IPS-18c (cell line): Measurements from ENCODE around the gene TRRAP.
"Not testable (repeated sequence)": the region's sequence is repeated elsewhere in the genome, so short reads cannot be mapped to it uniquely, and the experiment has no call there.

ENCODE experiments used
- H3K4me3 ChIP-seq: 2 replicates; pipeline ENCODE4 v1.7.0; 2013; ENCODE audit warnings: low read depth, mild to moderate bottlenecking, low read length, moderate library complexity; ENCODE audit not compliant: insufficient read depth
- H3K9me3 ChIP-seq: one replicate; pipeline ENCODE4 v1.6.1; 2013; ENCODE audit warnings: mild to moderate bottlenecking, low read length, moderate library complexity; ENCODE audit not compliant: control insufficient read depth, insufficient read depth

The TRRAP gene

GRCh38 chr7:98878365-98879197 is at the start of gene TRRAP:
TRRAP (plus strand) TSS chr7:98878532; CDS start chr7:98881151, 2,619 bp downstream.
- peaks cover 2% of the 10 kb centered on the region for H3K9me3 ChIP-seq

GRCh38 chr7:98830972-98831548 is 47.3 kb upstream of the TRRAP start:
- Histone ChIP-seq H3K4me3 (no peak overlapping the region), H3K9me3 (peaks cover 2% of the 10 kb centered on the region)

More at GRCh38 chr7:98878365-98879197, at the start of gene TRRAP:
- peak within 1 kb of the TSS; percentile 99 for H3K4me3 ChIP-seq

- Histone ChIP-seq H3K4me3 (no peak overlapping the region), H3K9me3 (peaks cover 2% of the 10 kb centered on the region)
These were observed 46.6 kb upstream of the TRRAP start for GRCh38 chr7:98831641-98832221.

GRCh38 chr7:98833022-98833421 is 45.3 kb upstream of the TRRAP start:
- H3K4me3 ChIP-seq = no peak overlapping the region
- peaks cover 2% of the 10 kb centered on the region for H3K9me3 ChIP-seq

GRCh38 chr7:98834949-98835348 is 43.4 kb upstream of the TRRAP start:
- Histone ChIP-seq H3K9me3 (peaks cover under 1% of the 10 kb centered on the region), H3K4me3 (no peak overlapping the region)

GRCh38 chr7:98836811-98837629 is 41.3 kb upstream of the TRRAP start:
- Histone ChIP-seq H3K9me3 (no peaks in the 10 kb centered on the region), H3K4me3 (no peak overlapping the region)

GRCh38 chr7:98837630-98837972 is 40.7 kb upstream of the TRRAP start:
- H3K9me3 ChIP-seq = no peaks in the 10 kb centered on the region
- no peak overlapping the region for H3K4me3 ChIP-seq

GRCh38 chr7:98840096-98840495 is 38.2 kb upstream of the TRRAP start:
- Histone ChIP-seq H3K9me3 (no peaks in the 10 kb centered on the region), H3K4me3 (no peak overlapping the region)

GRCh38 chr7:98840722-98841121 is 37.6 kb upstream of the TRRAP start:
- H3K9me3 ChIP-seq = no peaks in the 10 kb centered on the region
- no peak overlapping the region for H3K4me3 ChIP-seq

- Histone ChIP-seq H3K4me3 (no peak overlapping the region), H3K9me3 (no peaks in the 10 kb centered on the region)
These were observed 36.9 kb upstream of the TRRAP start for GRCh38 chr7:98841179-98841997.

- H3K9me3 ChIP-seq, H3K4me3 ChIP-seq: not testable (repeated sequence)
These were observed 35.8 kb upstream of the TRRAP start for GRCh38 chr7:98842552-98842951.

GRCh38 chr7:98848918-98849317 is 29.4 kb upstream of the TRRAP start:
- Histone ChIP-seq H3K4me3 (no peak overlapping the region), H3K9me3 (peaks cover 12% of the 10 kb centered on the region)

GRCh38 chr7:98852826-98853225 is 25.5 kb upstream of the TRRAP start:
- Histone ChIP-seq H3K4me3 (no peak overlapping the region), H3K9me3 (peaks cover 8% of the 10 kb centered on the region)

GRCh38 chr7:98855610-98856422 is 22.5 kb upstream of the TRRAP start:
- no peaks in the 10 kb centered on the region for H3K9me3 ChIP-seq
- no peak overlapping the region for H3K4me3 ChIP-seq

GRCh38 chr7:98860071-98860470 is 18.3 kb upstream of the TRRAP start:
- no peak overlapping the region for H3K4me3 ChIP-seq
- H3K9me3 ChIP-seq = no peaks in the 10 kb centered on the region

- Histone ChIP-seq H3K9me3 (no peaks in the 10 kb centered on the region), H3K4me3 (no peak overlapping the region)
These were observed 16.1 kb upstream of the TRRAP start for GRCh38 chr7:98862203-98862602.
